Measurements from ENCODE around the gene PYURF. TPM values are rescaled to one million over a fixed set of nuclear protein-coding genes. Genes with fewer than 3 reads are reported as not detected.

Gene PYURF
- total RNA-seq, 1 donor from 2014 or later = 56.1 TPM

DNA sequence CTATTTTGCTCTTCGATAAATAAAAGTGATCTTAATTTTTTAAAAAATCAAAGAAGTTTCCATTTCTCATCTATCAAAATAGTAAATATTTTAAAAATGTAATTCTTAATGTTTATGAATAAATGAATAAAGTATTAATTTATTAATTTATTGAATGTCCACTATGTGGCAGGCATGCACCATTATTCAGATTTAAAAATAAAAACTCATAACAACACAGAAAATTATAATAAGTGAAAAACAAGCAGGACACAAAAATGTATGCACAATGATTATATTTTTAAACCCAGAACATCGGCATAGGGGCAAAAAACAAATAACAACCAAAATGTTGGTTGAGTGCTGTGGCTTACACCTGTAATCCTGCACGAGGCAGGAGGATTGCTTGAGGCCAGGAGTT, 5.3 kb upstream of the PYURF start:
- H3K9me3 Mint-ChIP-seq = no peaks in the 10 kb centered on the region
- no peaks in the 10 kb centered on the region for H3K36me3 Mint-ChIP-seq
- TF ChIP-seq, protein P1, sequence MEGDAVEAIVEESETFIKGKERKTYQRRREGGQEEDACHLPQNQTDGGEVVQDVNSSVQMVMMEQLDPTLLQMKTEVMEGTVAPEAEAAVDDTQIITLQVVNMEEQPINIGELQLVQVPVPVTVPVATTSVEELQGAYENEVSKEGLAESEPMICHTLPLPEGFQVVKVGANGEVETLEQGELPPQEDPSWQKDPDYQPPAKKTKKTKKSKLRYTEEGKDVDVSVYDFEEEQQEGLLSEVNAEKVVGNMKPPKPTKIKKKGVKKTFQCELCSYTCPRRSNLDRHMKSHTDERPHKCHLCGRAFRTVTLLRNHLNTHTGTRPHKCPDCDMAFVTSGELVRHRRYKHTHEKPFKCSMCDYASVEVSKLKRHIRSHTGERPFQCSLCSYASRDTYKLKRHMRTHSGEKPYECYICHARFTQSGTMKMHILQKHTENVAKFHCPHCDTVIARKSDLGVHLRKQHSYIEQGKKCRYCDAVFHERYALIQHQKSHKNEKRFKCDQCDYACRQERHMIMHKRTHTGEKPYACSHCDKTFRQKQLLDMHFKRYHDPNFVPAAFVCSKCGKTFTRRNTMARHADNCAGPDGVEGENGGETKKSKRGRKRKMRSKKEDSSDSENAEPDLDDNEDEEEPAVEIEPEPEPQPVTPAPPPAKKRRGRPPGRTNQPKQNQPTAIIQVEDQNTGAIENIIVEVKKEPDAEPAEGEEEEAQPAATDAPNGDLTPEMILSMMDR (IDR thresholded peaks at IDR 0.05; ENCODE audit: unreplicated experiment) = peak; percentile 36
- H3K4me1 Mint-ChIP-seq = peaks cover 16% of the 10 kb centered on the region
- no peak overlapping the region for H3K4me3 Mint-ChIP-seq
- DNase-seq (ENCODE audit: low spot score in 2 of 2, unreplicated experiment in 2 of 2) = no peak
- no peak overlapping the region for H3K27ac Mint-ChIP-seq
- no peaks in the 10 kb centered on the region for H3K27me3 Mint-ChIP-seq (ENCODE audit: low read depth)

DNA sequence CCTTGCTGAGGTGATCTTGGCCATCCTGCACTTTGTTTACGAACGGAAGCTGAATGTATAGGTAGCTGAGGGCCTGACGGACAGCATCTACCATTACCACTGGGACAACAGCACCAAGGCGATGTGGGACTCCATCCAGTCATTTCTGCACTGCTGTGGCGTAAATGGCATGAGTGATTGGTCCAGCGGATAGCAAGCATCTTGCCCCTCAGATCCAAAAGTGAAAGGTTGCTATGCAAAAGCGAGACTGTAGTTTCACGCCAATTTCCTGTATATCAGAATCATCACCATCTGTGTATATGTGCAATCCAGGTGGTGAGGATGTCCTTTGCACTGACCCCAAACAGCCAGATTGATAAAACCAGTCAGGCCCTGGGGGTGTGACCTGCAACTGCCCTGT, 4.2 kb upstream of the PYURF start:
- Mint-ChIP-seq H3K27ac (no peak overlapping the region), H3K27me3 (ENCODE audit: low read depth) (no peaks in the 10 kb centered on the region), H3K36me3 (no peaks in the 10 kb centered on the region), H3K4me3 (no peak overlapping the region), H3K4me1 (peaks cover 14% of the 10 kb centered on the region), H3K9me3 (no peaks in the 10 kb centered on the region)
- TF ChIP-seq, protein P1 (IDR thresholded peaks at IDR 0.05; ENCODE audit: unreplicated experiment) = no peak
- DNase-seq (ENCODE audit: low spot score in 2 of 2, unreplicated experiment in 2 of 2) = no peak

DNA sequence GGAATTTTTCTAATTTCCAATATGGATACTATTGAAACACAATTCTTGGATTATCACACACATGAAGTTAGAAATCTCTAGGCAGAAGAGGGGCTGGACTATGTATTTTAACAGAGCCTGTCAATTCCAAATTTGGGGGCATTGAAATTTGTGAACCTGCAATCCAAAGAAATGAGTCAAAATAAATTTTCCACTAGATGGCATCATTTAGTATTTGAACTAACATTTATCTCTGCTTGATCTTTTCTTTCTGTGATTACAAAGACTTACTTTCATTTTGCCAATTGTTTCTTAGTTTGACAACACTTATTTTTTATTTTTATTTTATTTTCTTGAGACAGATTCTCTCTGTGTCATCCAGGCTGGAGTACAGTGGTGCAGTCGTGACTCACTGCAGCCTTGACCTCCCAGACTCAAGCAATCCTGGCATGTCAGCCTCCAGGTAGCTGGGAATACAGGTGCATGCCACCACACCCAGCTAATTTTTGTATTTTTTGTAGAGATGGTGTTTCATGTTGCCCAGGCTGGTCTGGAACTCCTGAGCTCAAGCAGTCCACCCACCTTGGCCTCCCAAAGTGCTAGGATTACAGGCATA, 2.7 kb upstream of the PYURF start:
- TF ChIP-seq, protein P1 (IDR thresholded peaks at IDR 0.05; ENCODE audit: unreplicated experiment) = no peak
- no peak for DNase-seq (ENCODE audit: low spot score in 2 of 2, unreplicated experiment in 2 of 2)
- Mint-ChIP-seq H3K27me3 (ENCODE audit: low read depth) (no peaks in the 10 kb centered on the region), H3K27ac (no peak overlapping the region), H3K4me1 (peaks cover 26% of the 10 kb centered on the region), H3K36me3 (no peaks in the 10 kb centered on the region), H3K9me3 (no peaks in the 10 kb centered on the region), H3K4me3 (no peak overlapping the region)

DNA sequence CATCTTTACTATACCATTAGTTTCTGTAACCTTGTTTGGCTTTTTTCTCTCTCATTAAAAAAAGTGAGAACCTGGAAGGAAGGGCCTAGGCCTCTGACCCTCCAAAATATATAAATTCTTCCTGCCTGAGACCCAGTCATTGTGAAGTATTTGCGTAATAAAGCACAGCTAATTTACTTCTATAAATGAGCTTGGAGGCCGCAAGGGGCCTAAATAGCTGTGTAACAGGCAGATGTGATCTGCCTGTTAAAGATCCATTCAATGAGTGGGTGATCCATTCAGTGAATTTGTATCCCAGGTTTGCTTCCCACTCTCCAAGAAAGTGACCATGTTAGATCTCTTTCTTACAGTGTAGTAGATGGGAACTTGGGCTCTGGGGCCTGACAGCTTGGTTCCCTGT, 595 bp upstream of the PYURF start:
- Mint-ChIP-seq H3K27me3 (ENCODE audit: low read depth) (no peaks in the 10 kb centered on the region), H3K27ac (peak overlapping the region; percentile 92), H3K9me3 (no peaks in the 10 kb centered on the region), H3K36me3 (no peaks in the 10 kb centered on the region), H3K4me3 (peak overlapping the region; percentile 91), H3K4me1 (peaks cover 29% of the 10 kb centered on the region)
- no peak for DNase-seq (ENCODE audit: low spot score in 2 of 2, unreplicated experiment in 2 of 2)
- TF ChIP-seq, protein P1 (IDR thresholded peaks at IDR 0.05; ENCODE audit: unreplicated experiment) = no peak

DNA sequence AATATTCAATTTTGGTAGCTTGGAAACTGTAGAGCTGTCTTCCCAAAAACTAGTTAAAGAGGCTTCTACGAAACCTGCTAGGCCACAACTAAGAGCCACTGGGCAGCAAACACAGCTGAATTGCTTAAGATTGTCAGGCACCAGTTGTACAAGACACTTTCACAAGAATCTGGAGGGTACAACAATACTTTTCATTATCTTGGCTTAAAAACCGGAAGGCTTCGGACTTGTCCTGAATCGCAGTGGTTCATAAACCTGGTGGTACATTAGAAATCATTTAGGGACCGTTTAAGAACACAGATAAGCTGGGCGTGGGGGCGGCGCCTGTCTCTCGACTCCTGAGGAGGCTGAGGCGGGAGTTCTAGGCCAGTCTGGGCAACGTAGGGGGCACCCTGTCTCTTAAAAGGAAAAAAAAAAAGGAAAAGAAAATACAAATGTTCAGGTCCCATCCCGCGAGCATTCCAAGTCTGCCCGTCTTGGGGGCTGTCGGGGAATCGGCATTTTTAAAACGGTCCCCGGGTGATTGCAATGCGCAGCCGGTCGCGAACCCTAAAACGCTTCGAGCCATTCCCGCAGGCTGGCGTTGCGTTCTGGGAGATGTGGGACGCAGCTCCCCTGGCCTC, 763 bp downstream of the PYURF start:
- Mint-ChIP-seq H3K27ac (peak overlapping the region; percentile 95), H3K9me3 (no peaks in the 10 kb centered on the region), H3K36me3 (no peaks in the 10 kb centered on the region), H3K4me3 (peak overlapping the region; percentile 91), H3K27me3 (ENCODE audit: low read depth) (no peaks in the 10 kb centered on the region), H3K4me1 (peaks cover 29% of the 10 kb centered on the region)
- TF ChIP-seq, protein P1 (IDR thresholded peaks at IDR 0.05; ENCODE audit: unreplicated experiment) = no peak
- peak in 1 of 2 experiments; percentile 43 for DNase-seq (ENCODE audit: low spot score in 2 of 2, unreplicated experiment in 2 of 2)
